Measurements from ENCODE around the gene RAB1A. TPM values are rescaled to one million over a fixed set of nuclear protein-coding genes. Genes with fewer than 3 reads are reported as not detected.

The RAB1A gene
- total RNA-seq, 6 experiments from 2014 or later: 204 to 230 (median 222) TPM

DNA sequence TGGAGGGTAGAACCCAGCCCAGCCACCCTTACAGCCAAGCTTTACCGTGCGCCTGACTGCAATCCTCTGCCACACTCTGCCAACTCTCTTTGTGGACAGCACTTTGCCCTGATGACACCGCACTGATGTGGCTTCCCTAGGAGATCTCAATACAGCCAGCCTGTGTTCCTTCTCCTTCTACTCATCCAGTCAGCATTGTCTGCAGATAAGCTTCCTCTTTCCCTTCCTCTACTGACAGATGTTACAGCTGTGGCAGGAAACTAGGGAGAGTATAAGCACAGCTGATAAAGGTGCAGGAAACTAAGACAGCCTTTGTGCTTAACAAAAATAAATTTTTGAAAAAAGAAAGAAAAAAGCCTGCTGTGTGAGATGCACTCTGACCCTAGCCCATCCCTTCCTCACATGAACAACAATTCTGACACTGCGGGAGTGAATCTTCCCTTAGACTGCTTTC is 48.6 kb downstream of the RAB1A start:
- Mint-ChIP-seq H3K9me3 (no peaks in the 10 kb centered on the region), H3K27ac (peak overlapping the region; percentile 7; the same call in 1 of the 2 replicates), H3K4me3 (no peak overlapping the region), H3K36me3 (ENCODE audit: low read depth) (peaks cover 57% of the 10 kb centered on the region), H3K4me1 (ENCODE audit: low read depth) (peaks cover 42% of the 10 kb centered on the region), H3K27me3 (ENCODE audit: insufficient read depth) (peaks cover 11% of the 10 kb centered on the region)
- DNase-seq: no peak
- no peak for TF ChIP-seq CTCF (IDR thresholded peaks at IDR 0.05)

DNA sequence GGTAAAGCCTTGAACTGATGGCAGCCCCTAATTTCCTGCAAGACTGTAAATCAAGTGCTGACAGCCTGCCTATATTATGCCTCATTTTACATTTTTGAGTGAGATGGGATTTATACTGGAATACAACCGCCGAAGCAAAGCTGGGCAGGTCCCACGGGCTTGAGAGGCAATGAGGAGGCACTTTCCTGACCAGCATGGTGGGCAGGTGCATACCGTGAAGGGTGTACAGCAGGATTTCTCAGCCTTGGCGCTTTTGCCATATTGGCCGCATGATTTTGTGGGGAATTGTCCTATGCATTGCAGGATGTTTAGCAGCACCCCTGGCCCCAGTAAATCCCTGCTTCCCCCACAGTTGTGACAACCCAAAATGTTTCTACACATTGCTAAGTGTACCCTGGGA is 50.9 kb downstream of the RAB1A start:
- Mint-ChIP-seq H3K36me3 (ENCODE audit: low read depth) (peaks cover 44% of the 10 kb centered on the region), H3K9me3 (no peaks in the 10 kb centered on the region), H3K27me3 (ENCODE audit: insufficient read depth) (peaks cover 15% of the 10 kb centered on the region), H3K4me1 (ENCODE audit: low read depth) (peaks cover 29% of the 10 kb centered on the region), H3K4me3 (no peak overlapping the region), H3K27ac (no peak overlapping the region)
- TF ChIP-seq CTCF (IDR thresholded peaks at IDR 0.05): no peak
- DNase-seq: no peak

- Mint-ChIP-seq H3K27me3 (ENCODE audit: insufficient read depth) (peaks cover 15% of the 10 kb centered on the region), H3K27ac (no peak overlapping the region), H3K4me3 (no peak overlapping the region; the same call in 1 of the 2 replicates), H3K4me1 (ENCODE audit: low read depth) (peaks cover 29% of the 10 kb centered on the region), H3K9me3 (no peaks in the 10 kb centered on the region), H3K36me3 (ENCODE audit: low read depth) (peaks cover 37% of the 10 kb centered on the region)
- no peak for DNase-seq
- TF ChIP-seq CTCF (IDR thresholded peaks at IDR 0.05): no peak
Observed at GRCh38 chr2:65077898-65078297, 52.0 kb downstream of the RAB1A start.

- Mint-ChIP-seq H3K27me3 (ENCODE audit: insufficient read depth) (peaks cover 17% of the 10 kb centered on the region), H3K4me1 (ENCODE audit: low read depth) (peaks cover 41% of the 10 kb centered on the region), H3K9me3 (no peaks in the 10 kb centered on the region), H3K36me3 (ENCODE audit: low read depth) (peaks cover 26% of the 10 kb centered on the region), H3K4me3 (peak overlapping the region; percentile 36), H3K27ac (peak overlapping the region; percentile 68)
- no peak for TF ChIP-seq CTCF (IDR thresholded peaks at IDR 0.05)
- DNase-seq: peak; percentile 73
Observed at GRCh38 chr2:65076345-65076710, 53.6 kb downstream of the RAB1A start.

DNA sequence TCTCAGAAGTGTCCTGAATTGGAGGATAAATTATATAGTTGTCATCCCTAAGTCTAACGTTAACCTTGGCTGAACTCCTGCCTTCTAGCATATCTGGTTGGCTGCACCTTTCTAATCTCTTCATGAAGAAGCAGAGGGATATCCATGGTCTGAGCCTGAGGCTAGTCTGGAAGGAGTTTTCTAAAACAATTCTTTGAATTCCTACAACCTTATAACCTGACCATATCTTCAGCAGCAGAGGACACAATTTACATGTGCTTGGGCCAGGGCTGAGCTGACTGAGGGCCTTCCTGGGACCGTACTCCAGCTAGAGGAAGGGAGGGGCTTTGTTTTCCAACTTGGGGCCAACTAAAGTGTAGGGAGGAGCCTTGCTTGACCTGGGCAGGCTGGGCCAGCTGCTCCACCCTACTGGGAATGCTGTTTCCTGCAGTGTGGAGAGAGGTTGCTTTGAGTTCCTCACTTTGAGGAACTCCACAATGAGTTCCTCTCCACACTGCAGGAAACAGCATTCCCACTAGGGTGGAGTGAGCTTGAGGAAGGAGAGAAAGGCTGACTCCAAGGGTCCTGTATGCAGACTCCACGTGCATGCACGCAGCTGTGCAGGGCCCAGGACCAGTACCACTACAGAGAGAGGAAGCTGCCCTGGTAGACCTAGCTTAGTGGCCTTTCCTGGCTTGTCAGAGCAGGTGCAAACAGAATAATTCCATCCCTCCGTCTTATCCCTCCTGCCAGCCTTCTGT is 54.1 kb downstream of the RAB1A start:
- TF ChIP-seq CTCF (IDR thresholded peaks at IDR 0.05): no peak
- Mint-ChIP-seq H3K4me1 (ENCODE audit: low read depth) (peaks cover 47% of the 10 kb centered on the region), H3K4me3 (peak overlapping the region; percentile 36), H3K36me3 (ENCODE audit: low read depth) (peaks cover 26% of the 10 kb centered on the region), H3K27ac (peak overlapping the region; percentile 68), H3K27me3 (ENCODE audit: insufficient read depth) (peaks cover 17% of the 10 kb centered on the region), H3K9me3 (no peaks in the 10 kb centered on the region)
- no peak for DNase-seq
